HG03039 (cell line): Measurements from ENCODE around the gene MYBBP1A.

ENCODE experiments used
- ATAC-seq: cut with Tn5 transposase; IDR thresholded peaks from one replicate; pipeline ENCODE4 v1.9.1; 2021; ENCODE audit warnings: mild to moderate bottlenecking, moderate library complexity; ENCODE audit not compliant: unreplicated experiment

MYBBP1A gene

GRCh38 chr17:4551796-4552525, 3.2 kb downstream of the MYBBP1A start:
- ATAC-seq, result no peak

DNA sequence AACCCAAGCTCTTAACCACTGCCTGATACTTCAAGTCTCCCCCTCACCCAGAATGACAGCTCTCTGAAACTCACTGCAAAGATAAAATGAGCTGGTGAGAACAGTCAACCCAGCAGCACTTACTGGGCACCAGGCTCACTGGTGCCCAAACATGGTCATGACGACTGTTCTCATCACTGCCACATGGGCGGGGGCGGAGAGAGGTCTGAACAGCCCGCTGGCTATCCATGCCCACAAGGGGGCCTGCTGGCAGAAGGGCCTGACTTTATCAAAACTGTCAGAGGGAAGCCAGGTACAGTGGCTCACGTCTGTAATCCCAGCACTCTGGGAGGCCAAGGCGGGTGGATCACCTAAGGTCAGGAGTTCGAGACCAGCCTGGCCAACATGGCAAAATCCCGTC, 4.0 kb downstream of the MYBBP1A start:
- no peak for ATAC-seq

DNA sequence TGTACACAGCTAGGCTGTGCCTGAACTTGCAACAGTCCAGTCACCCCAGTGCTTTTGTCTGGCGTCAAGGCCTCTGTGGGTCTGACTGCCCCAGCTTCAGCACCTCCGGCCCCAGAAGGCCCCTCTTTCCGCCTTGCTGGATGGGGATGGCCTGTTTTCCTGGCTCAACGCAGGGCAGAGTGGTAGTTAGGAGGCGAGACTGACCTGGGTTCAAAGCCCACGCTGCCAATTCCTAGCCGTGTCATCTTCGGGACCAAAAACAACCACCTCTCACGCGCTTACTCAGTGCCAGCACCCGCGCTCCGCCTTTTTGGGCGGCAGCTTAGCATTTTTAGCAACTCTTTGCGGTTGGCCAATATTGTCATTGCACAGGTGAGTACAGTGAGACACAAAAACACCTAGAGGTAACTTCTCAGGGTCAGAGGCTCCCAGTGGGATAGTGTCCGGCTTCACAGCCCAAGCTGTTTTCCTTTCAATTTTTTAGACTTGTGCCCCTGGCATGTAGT, 4.6 kb downstream of the MYBBP1A start:
- no peak for ATAC-seq

- no peak for ATAC-seq
These were observed 5.2 kb downstream of the MYBBP1A start for GRCh38 chr17:4549781-4550533.

DNA sequence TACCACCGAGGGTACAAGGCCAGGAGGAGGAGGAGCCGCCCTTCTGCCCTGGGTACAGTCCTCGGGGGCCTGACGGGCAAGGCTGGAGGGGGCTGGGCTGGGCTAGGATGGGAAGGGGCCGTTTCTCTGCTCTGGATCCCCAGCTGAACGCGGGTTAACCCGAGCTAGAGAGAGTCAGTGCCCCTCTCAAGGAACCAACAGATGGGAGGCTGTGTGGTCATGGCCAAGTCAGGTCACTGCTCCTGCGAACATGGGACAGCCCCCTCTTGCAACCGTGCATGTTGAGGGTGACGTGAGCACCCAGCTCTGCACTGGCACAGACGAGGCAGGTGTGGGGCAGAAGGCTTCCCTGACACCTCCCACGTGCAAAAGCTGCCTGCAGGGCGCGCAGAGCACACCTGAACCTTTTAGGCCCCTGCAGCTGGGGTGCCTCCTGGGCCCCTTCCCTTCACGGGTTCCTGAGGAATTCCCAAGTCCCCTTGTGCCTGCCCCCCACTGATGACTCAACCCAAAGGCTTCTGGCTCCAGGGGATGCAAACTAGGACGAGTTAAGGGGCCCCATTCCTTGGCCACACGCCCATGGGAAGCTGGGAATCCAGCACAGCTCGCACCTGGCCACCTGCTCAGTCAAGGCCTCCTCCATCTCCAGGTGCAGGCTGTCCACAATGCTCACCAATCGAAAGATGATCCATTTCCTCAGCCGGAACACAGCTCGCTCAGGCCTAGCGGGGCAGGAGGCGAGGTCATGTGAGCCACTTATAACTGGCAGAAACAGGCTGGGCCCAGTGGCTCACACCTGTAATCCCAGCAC, 6.3 kb downstream of the MYBBP1A start:
- ATAC-seq, result no peak

GRCh38 chr17:4548061-4548461, 7.1 kb downstream of the MYBBP1A start:
- no peak for ATAC-seq

DNA sequence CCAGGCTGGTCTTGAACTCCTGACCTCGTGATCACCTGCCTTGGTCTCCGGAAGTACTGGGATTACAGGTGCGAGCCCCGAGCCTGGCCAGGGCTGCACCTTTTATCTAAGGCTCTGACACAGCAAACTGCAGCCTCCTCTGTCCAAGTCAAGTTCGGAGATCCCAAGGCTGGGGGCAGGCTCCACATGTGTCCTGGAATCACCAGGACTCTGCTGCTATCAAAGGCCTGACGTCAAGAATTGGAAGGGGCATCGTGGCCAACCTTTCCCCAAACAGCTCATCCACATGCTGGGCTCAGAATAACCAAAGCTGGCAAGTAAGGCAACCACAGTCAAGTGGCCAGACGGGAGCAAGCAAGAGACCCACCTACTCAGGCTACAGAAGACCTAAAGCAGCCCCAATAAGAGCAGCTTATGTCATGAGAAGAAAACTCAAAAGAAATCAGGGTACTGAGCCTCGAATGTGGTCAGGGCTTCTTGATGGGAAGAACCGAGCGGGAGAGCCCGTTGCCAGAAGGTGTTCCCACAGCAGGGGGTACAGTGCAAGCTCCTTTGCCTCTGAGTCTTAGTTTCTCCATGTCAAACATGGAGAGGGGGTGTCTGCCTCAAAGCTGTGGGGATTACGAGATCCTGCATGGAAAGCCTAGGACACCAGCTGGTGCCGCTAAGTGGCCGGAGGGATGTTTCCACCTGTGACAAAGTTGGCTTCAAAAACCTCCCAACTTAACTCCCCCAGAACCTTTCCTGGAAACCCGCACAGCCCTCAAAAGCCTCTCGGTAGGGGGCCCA, 7.9 kb downstream of the MYBBP1A start:
- no peak for ATAC-seq

- no peak for ATAC-seq
These were observed 9.8 kb downstream of the MYBBP1A start for GRCh38 chr17:4545217-4545951.

GRCh38 chr17:4544951-4545216, 10.3 kb downstream of the MYBBP1A start:
- no peak for ATAC-seq

DNA sequence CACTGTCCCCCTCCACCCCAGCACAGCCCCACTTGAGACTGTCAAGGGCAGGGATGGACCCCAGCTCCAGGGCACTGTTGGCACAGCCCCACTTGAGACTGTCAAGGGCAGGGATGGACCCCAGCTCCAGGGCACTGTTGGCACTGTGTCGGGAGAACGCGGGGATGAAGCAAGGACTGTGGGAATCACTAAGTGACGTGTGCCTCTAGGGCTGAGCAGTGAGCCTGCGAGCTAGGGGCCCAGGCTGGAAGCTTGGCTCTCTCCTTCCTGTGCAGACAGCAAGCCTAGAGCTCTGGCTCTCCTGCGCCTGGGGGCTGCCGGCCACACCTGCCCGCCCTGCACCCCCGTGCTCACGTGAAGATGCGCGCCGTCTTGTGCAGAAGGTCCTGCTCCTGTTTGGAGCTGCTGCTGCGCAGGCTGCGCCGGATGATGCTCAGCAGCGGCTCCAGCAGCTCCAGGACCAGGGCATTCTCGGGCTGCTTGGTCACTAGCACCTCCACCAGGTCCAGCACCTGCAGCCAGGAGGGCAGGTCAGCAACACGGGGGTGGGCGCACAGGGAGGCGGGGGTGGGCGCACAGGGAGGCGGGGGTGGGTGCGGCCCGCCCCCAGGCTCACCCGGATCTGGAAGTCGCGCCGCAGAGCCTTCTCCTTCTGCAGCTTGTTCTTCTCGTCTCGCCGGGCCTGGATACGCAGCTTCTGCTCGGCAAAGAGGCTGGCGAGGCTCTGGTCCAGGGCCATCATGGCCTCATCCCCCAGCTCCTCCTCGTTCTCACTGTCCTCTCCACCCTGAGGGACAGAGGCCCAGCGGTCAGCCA, 10.8 kb downstream of the MYBBP1A start:
- ATAC-seq, result no peak

GRCh38 chr17:4543557-4544026, 11.6 kb downstream of the MYBBP1A start:
- no peak for ATAC-seq

GRCh38 chr17:4542726-4543191, 12.4 kb downstream of the MYBBP1A start:
- no peak for ATAC-seq

DNA sequence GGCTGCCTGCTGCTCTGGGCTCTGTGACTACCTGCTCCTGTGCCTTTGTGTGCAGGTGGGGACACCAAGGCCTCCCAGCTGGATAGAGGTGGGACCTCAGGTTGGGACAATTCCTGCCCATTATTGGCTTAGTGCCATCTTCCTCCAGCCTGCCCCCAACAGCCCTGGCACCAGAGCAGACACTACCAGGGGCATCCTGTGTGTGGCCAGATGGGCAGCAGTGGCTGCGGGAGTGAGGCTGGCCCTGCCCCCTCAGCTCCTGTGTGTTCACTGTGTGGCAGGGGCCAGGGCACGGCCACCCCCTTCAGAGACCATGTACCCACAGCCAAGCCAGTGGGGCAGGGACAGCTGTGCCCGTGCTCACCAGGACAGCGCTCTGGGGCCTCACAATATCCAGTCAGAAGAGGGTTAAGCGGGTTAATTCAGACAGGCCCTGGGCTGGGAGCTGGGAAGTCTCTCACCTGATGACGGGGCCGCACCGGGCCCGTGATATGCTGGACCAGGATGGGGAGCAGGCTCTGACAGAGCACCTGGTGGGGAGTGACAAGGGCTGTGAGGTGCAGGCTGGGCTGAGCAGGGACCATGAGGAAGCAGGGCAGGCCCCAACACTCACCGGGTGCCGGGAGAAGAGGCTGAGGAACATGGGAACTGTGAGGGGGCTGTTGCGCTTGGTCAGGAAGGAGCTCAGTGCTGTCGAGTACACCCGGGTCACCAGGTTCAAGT, 13.0 kb downstream of the MYBBP1A start:
- ATAC-seq, result no peak

DNA sequence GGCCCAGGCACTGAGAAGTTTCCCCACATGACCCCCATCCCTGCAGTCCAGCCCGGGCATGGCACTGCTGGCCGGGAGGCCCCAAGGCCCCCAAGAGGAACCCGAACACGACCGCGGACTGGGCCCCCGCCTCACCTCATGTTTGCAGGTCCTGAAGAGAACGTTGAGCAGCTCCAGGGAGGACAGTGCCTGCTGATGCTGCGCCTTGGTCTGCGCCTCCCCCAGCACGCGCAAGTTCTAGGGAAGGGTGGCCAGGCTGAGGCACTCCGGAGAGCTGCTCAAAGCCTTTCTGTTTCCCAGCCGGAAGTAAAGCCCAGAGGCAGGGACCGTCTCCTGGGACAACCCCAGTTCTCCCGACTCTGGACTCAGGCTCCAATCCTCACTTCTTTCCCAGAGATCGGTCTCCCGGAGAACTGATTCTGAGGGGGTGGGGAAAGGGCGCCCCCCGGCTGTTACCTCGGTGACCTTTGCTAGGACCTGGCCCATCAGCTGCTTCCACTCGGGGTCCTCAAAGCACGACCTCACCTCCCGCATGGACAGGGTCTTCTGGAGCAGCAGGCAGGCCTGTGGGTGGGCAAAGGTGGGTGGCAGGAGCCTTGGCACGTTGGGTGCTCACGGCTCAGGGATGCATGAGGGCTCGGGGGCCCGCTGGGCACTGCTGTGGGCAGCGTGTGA, 13.7 kb downstream of the MYBBP1A start:
- no peak for ATAC-seq

DNA sequence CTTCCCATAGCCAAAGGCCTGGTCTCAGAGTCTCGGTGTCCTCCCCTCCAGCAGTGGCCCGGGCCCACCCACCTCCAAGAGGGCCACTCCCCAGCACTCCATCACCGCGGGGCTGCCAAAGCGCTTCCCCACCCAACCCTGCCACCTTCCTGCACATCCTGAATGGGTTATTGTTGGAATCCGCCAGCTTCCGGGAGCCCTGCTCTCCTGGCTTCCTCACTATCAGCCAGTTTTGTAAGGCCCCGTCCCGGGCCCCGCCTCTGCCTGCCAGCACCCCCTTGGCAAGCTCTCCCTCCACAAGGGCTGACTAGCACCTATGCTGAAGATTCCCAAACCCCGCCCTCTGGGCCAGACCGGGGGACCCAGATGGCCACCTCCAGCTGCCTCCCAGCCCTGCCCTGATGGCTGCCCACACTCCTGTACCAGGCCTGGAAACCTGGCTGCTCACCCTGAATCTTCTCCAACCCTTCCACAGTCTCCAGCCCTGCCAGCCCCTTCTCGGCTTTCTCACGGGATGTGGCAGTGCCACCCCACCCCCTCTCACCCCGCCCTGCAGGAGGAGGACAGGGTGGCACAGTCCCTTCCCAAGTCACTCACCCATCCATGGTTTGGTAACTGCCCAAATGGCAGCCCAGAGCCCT, 14.4 kb downstream of the MYBBP1A start:
- no peak for ATAC-seq

DNA sequence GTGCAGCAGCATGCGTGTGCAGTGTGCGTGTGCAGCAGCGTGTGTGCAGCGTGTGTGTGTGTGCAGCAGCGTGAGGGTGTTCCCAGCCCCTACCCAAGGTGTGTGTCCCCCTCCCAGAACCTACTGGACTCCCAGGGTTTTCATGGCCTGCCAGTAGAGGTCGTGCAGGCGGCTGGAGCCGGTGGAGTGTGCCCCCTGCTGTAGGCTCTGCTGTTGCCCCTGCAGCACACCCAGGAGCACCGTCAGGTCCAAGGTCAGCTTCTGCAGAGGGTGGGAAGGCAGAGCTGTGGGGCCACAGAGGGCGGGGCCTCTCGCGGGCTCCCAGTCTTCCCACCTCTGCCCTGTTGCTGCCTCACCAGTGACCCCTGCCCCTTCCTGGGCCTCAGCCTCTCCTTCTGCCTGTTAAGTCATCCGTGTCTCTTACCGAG, 14.9 kb downstream of the MYBBP1A start:
- ATAC-seq, result no peak

DNA sequence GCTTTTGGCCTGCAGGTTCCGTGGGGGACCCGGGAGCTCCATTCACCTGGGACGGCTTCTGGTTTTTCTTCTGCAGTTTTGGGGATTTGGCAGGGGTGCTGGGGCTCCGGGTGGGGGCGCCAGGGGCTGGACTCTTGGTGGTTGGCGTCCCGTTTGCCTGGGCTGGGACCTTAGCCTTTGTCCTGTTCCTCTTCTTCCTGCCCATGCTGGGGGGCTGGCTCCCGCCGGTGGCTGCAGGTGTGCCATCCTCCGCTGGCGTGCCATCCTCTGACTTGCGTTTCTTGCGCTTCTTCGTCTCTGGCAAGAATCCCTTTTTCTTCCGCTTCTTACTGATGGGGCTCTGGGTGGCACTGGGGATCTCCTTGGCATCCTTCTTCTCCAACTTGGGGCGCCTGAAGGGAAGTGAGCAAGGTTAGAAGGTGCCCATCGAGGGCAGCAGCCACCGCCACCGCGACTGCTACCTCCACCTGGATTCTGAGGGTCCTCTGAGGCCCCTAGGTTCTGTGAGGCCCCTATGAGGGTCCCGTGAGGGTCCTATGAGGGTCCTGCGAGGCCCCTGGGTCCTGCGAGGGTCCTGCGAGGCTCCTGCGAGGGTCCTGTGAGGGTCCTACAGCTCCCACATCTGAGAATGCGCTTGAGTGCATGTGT, 15.5 kb downstream of the MYBBP1A start:
- no peak for ATAC-seq
